WTC11 (cell line): ENCODE measurements around the gene MRPL47. TPM values are rescaled to one million over a fixed set of nuclear protein-coding genes. Genes with fewer than 3 reads are reported as not detected.

Source experiments
- ATAC-seq: fragments of 200-7000 bp; cut with Tn5 transposase; 2 replicates; pipeline ENCODE4 v1.10.0; 2021; ENCODE audit warnings: mild to moderate bottlenecking, moderate library complexity
- CTCF ChIA-PET: fragments of 300-600 bp; sonication (Branson Sonifier 250); formaldehyde crosslinking; loops from one replicate; lab custom pipeline; 2021; ENCODE audit warnings: antibody characterized with exemption; lab: Charles Lee
- POLR2A ChIA-PET: fragments of 350-600 bp; sonication (Branson Sonifier 250); formaldehyde crosslinking; loops from one replicate; lab custom pipeline; 2021; ENCODE audit warnings: antibody characterized with exemption; lab: Charles Lee
- DNase-seq: peaks from one replicate; pipeline ENCODE4 v3.0.0; 2021; ENCODE audit warnings: low spot score
- H3K27ac Mint-ChIP-seq: 2 replicates; pipeline ENCODE4 v1.8.0; 2021; ENCODE audit warnings: mixed read lengths
- H3K27me3 Mint-ChIP-seq: 2 replicates; pipeline ENCODE4 v1.8.0; 2021; ENCODE audit warnings: low read depth, mild to moderate bottlenecking, moderate library complexity, mixed read lengths
- H3K36me3 Mint-ChIP-seq: 2 replicates; pipeline ENCODE4 v1.8.0; 2021; ENCODE audit warnings: mixed read lengths
- H3K4me1 Mint-ChIP-seq: 2 replicates; pipeline ENCODE4 v1.8.0; 2022; ENCODE audit warnings: mixed read lengths
- H3K4me3 Mint-ChIP-seq: 2 replicates; pipeline ENCODE4 v1.8.0; 2021; ENCODE audit warnings: mild to moderate bottlenecking, moderate library complexity, mixed read lengths
- H3K9me3 Mint-ChIP-seq: 2 replicates; pipeline ENCODE4 v1.8.0; 2021; ENCODE audit warnings: mixed read lengths
- AFF4 ChIP-seq: sonication (generic); formaldehyde crosslinking; IDR thresholded peaks from 2 replicates; pipeline ENCODE4 v1.8.1; 2023; ENCODE audit warnings: mild to moderate bottlenecking, missing genetic modification reagents, borderline replicate concordance
- ATF1 ChIP-seq: sonication (generic); formaldehyde crosslinking; IDR thresholded peaks from 2 replicates; pipeline ENCODE4 v1.8.1; 2023; ENCODE audit warnings: mild to moderate bottlenecking, moderate library complexity, missing genetic modification reagents
- CBFB ChIP-seq: sonication (generic); formaldehyde crosslinking; IDR thresholded peaks from 2 replicates; pipeline ENCODE4 v1.8.1; 2022; ENCODE audit warnings: mild to moderate bottlenecking, low read depth, missing genetic modification reagents
- EMX1 ChIP-seq: fragments of 250-450 bp; sonication (Bioruptor Pico); IDR thresholded peaks from 2 replicates; pipeline ENCODE4 v1.8.0; 2021; ENCODE audit warnings: mild to moderate bottlenecking
- FOXK1 ChIP-seq: sonication (generic); formaldehyde crosslinking; IDR thresholded peaks from 2 replicates; pipeline ENCODE4 v1.8.0; 2022; ENCODE audit warnings: mild to moderate bottlenecking, moderate library complexity, missing genetic modification reagents
- GRHL2 ChIP-seq: fragments of 250-450 bp; sonication (Bioruptor Pico); IDR thresholded peaks from 2 replicates; pipeline ENCODE4 v1.8.0; 2022; ENCODE audit warnings: mild to moderate bottlenecking, moderate library complexity; ENCODE audit not compliant: insufficient replicate concordance, severe bottlenecking
- KAT7 ChIP-seq: sonication (generic); formaldehyde crosslinking; IDR thresholded peaks from 2 replicates; pipeline ENCODE4 v1.8.1; 2023; ENCODE audit warnings: missing genetic modification reagents, mild to moderate bottlenecking, borderline replicate concordance
- NR2C2 ChIP-seq: sonication (generic); formaldehyde crosslinking; IDR thresholded peaks from 2 replicates; pipeline ENCODE4 v1.8.0; 2022; ENCODE audit warnings: mild to moderate bottlenecking, missing genetic modification reagents
- PREB ChIP-seq: sonication (generic); formaldehyde crosslinking; IDR thresholded peaks from 2 replicates; pipeline ENCODE4 v1.8.1; 2022; ENCODE audit warnings: mild to moderate bottlenecking, missing genetic modification reagents, moderate library complexity, borderline replicate concordance
- PRRX2 ChIP-seq: fragments of 250-450 bp; sonication (Bioruptor Pico); IDR thresholded peaks from 2 replicates; pipeline ENCODE4 v1.8.0; 2021; ENCODE audit warnings: mild to moderate bottlenecking
- RELA ChIP-seq: sonication (generic); formaldehyde crosslinking; IDR thresholded peaks from 2 replicates; pipeline ENCODE4 v1.8.1; 2022; ENCODE audit warnings: missing genetic modification reagents, mild to moderate bottlenecking, borderline replicate concordance
- TEAD1 ChIP-seq: sonication (generic); formaldehyde crosslinking; IDR thresholded peaks from 2 replicates; pipeline ENCODE4 v1.8.0; 2022; ENCODE audit warnings: mild to moderate bottlenecking, missing genetic modification reagents
- ZBTB43 ChIP-seq: sonication (generic); formaldehyde crosslinking; IDR thresholded peaks from 2 replicates; pipeline ENCODE4 v1.8.1; 2023; ENCODE audit warnings: mild to moderate bottlenecking, missing genetic modification reagents
- ZNF219 ChIP-seq: sonication (generic); formaldehyde crosslinking; IDR thresholded peaks from 2 replicates; pipeline ENCODE4 v1.8.0; 2023; ENCODE audit warnings: missing genetic modification reagents, mild to moderate bottlenecking, borderline replicate concordance
- ZNF232 ChIP-seq: sonication (generic); formaldehyde crosslinking; IDR thresholded peaks from 2 replicates; pipeline ENCODE4 v1.8.0; 2022; ENCODE audit warnings: mild to moderate bottlenecking, missing genetic modification reagents
- ZNF281 ChIP-seq: sonication (generic); formaldehyde crosslinking; IDR thresholded peaks from 2 replicates; pipeline ENCODE4 v1.8.0; 2023; ENCODE audit warnings: mild to moderate bottlenecking, missing genetic modification reagents
- ZNF423 ChIP-seq: fragments of 250-450 bp; sonication (Bioruptor Pico); IDR thresholded peaks from 2 replicates; pipeline ENCODE4 v2.1.2; 2022; ENCODE audit warnings: mild to moderate bottlenecking, moderate library complexity
- ZNF425 ChIP-seq: fragments of 250-450 bp; sonication (Bioruptor Pico); conservative IDR thresholded peaks from 2 replicates; pipeline ENCODE4 v1.9.0; 2021; ENCODE audit warnings: mild to moderate bottlenecking
- ZSCAN18 ChIP-seq: fragments of 250-450 bp; sonication (Bioruptor Pico); IDR thresholded peaks from 2 replicates; pipeline ENCODE4 v2.1.2; 2022; ENCODE audit warnings: mild to moderate bottlenecking, moderate library complexity
- total RNA-seq: library from RNA; stranded (reverse); gene quantifications from 3 replicates; pipeline ENCODE4 v1.2.3, GENCODE V29; 2021

The MRPL47 gene
- total RNA-seq, 1 experiment from 2014 or later, result 68.9 TPM

GRCh38 chr3:179610066-179610465 is 5.6 kb upstream of the MRPL47 start:
- ChIA-PET POLR2A (no interaction called here), CTCF (interaction anchor here (0.6 kb wide), 1 partner anchor 22 kb away, joined by 3 read pairs; no protein-coding TSS in a partner anchor)
- no peak overlapping the region for H3K27ac Mint-ChIP-seq
- H3K27me3 Mint-ChIP-seq, result no peaks in the 10 kb centered on the region
- TF ChIP-seq EMX1 (no peak), ZNF425 (CRISPR knock-in tag) (no peak), CBFB (CRISPR knock-in tag) (no peak), FOXK1 (CRISPR knock-in tag) (no peak), PRRX2 (CRISPR knock-in tag) (no peak)
- DNase-seq (no peak), ATAC-seq (no peak)
- peaks cover 8% of the 10 kb centered on the region for H3K36me3 Mint-ChIP-seq
- no peaks in the 10 kb centered on the region for H3K9me3 Mint-ChIP-seq
- H3K4me1 Mint-ChIP-seq, result peaks cover 3% of the 10 kb centered on the region
- no peak overlapping the region for H3K4me3 Mint-ChIP-seq

- DNase-seq, result no peak
- no peak for TF ChIP-seq GRHL2
- TF ChIP-seq ZNF423, result no peak
- no peak for TF ChIP-seq ZNF232 (CRISPR knock-in tag)
- no peak for TF ChIP-seq ATF1
- TF ChIP-seq TEAD1 (CRISPR knock-in tag), result no peak
- no peak for TF ChIP-seq AFF4 (CRISPR knock-in tag)
- no peak for TF ChIP-seq RELA (CRISPR knock-in tag)
- no peak for TF ChIP-seq CBFB (CRISPR knock-in tag)
- TF ChIP-seq PREB (CRISPR knock-in tag), result no peak
- TF ChIP-seq KAT7, result no peak
- no peak for TF ChIP-seq ZNF281
- TF ChIP-seq ZNF219, result no peak
- no peak for TF ChIP-seq ZSCAN18 (CRISPR knock-in tag)
- no peak for TF ChIP-seq FOXK1 (CRISPR knock-in tag)
- TF ChIP-seq NR2C2 (CRISPR knock-in tag), result no peak
- TF ChIP-seq ZBTB43 (CRISPR knock-in tag), result no peak
Observed at GRCh38 chr3:179608931-179609720, 4.7 kb upstream of the MRPL47 start.

More at GRCh38 chr3:179608931-179609720, 4.7 kb upstream of the MRPL47 start:
- peaks cover 4% of the 10 kb centered on the region for H3K4me1 Mint-ChIP-seq
- no peak for ATAC-seq
- no peak overlapping the region for H3K4me3 Mint-ChIP-seq
- ChIA-PET CTCF (no interaction called here), POLR2A (no interaction called here)
- H3K27me3 Mint-ChIP-seq, result no peaks in the 10 kb centered on the region
- no peak overlapping the region for H3K27ac Mint-ChIP-seq
- H3K36me3 Mint-ChIP-seq, result peaks cover 11% of the 10 kb centered on the region
- no peaks in the 10 kb centered on the region for H3K9me3 Mint-ChIP-seq
